COR-L47 (cell line): Measurements from ENCODE around the gene GABRB2.

Source experiments
- DNase-seq: peaks from one replicate; lab custom pipeline; 2025; lab: John Stamatoyannopoulos, UW

GABRB2 gene

GRCh38 chr5:161471211-161471950 lies 75.1 kb downstream of the GABRB2 start:
- DNase-seq = no peak

- no peak for DNase-seq
Measured at GRCh38 chr5:161467703-161468102, 78.8 kb downstream of the GABRB2 start.

GRCh38 chr5:161460741-161461140 lies 85.8 kb downstream of the GABRB2 start:
- no peak for DNase-seq

- DNase-seq = no peak
Measured at GRCh38 chr5:161446655-161447054, 99.9 kb downstream of the GABRB2 start.

- DNase-seq = no peak
Measured at GRCh38 chr5:161442471-161442870, 104.1 kb downstream of the GABRB2 start.

DNA sequence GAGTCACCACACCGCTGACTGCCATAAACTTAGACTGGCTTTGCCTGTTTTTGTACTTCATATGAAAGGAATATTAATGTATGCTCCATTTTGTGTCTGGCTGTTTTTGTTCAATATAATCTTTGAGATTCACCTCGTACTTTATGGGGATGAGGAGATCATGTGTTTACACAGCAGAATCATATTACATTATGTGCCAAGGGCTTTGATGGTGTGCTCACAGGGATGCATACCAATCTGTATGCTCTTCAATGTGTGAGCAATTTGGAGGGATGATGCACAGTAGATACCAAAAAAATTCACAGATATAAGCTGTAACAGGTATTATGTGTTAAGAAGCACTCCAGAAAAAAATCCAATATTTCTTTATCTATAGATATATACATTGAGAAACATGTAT lies 113.7 kb downstream of the GABRB2 start:
- no peak for DNase-seq

- no peak for DNase-seq
Measured at GRCh38 chr5:161431963-161432362, 114.6 kb downstream of the GABRB2 start.

DNA sequence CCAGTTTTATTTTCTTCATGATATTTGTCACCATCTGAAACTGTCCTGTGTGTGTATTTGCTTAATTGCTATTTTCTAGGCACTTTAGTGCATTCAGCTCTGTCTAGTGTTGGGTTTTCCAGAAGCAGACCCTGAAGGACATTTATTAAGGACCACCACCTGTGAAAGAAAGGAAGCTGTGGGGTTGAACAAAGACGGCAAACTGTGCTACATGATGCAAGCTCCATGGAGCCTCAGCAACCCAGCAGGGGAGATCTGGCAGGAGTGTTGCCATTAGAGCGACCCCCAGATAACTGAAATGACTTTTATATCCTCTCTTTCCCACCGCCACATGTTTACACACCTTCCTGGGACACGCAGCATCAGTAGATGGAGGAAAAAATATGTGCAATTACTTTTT lies 125.5 kb downstream of the GABRB2 start:
- DNase-seq = no peak

DNA sequence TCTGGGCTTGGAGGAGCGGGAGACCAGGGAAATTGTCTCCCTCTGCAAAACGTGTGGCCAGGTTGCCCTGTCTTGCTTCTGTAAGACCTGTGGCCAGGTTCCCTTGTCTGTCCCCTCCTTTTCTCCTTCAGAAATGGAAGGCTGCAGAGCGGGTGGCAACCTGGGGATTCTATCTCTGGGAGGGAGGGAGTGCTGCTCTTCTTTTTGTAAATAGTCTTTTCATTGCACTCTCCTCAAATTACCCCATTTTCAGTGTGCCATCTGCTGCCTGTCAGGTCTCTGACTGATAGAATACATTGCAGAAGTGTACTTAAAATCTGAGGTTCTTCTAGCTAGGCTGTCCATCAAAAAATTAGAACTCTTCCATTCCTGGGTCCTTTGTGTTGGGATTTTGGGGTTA lies 126.0 kb downstream of the GABRB2 start:
- DNase-seq = no peak

- no peak for DNase-seq
Measured at GRCh38 chr5:161414896-161415295, 131.6 kb downstream of the GABRB2 start.

DNA sequence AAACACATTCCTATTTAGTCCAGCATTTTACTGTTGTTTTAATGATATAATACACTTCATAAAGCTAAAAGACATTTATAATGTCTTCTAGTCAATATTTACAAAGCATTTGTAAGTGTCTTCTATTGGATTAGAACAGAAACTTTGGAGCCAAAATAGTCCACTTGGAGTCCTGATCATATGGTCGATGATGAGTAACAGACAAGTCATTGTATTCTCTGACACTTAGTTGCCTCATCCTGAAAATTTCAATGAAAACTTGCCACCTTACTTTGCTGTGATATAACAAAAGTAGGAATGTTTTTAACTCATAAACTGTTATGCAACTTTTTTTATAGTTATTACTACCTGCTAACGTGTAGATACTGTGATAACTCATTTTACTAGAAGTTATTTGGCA lies 132.5 kb downstream of the GABRB2 start:
- no peak for DNase-seq

DNA sequence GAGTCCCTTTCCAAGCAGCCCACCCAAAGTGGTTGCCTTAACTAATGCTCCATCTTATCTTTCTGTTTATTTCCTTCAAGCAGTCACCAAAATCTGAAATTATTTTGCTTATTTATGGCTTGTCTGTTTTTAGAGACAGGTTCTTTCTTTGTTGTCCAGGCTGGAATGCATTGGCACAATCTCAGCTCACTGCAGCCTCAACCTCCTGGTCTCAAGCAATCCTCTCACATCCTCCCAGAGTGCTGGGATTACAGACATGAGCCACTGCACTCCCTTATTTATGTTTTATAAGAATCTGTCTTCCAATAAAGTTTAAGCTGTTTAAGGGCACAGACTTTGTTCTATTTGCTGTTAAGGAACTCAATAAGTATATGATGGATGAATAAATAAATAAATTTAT lies 133.7 kb downstream of the GABRB2 start:
- DNase-seq = no peak

GRCh38 chr5:161411156-161411555 lies 135.4 kb downstream of the GABRB2 start:
- DNase-seq = no peak

GRCh38 chr5:161410640-161411039 lies 135.9 kb downstream of the GABRB2 start:
- DNase-seq = no peak

- DNase-seq = no peak
Measured at GRCh38 chr5:161409471-161409870, 137.1 kb downstream of the GABRB2 start.

GRCh38 chr5:161406880-161407279 lies 139.6 kb downstream of the GABRB2 start:
- no peak for DNase-seq

GRCh38 chr5:161403996-161404395 lies 142.5 kb downstream of the GABRB2 start:
- no peak for DNase-seq

GRCh38 chr5:161403121-161403520 lies 143.4 kb downstream of the GABRB2 start:
- DNase-seq = no peak

DNA sequence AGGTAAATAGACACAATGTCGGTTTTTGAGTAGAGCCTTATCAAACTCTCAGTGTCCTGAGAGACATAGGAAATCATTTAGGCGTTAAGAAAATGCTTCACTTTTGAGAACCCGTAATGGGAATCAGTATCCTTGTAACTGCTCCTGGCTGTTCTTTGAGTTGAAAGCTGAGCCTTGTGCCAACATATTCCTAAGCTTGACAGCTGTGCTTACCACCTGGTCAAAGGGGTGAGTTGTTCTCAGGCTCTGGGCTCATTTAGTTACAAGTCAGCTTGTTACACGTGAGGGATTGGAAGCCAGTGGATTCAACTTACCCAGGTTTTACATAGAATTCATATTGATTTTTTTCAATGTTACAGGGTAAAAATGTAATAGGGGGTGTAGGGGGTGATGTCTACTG lies 145.9 kb downstream of the GABRB2 start:
- DNase-seq = no peak

DNA sequence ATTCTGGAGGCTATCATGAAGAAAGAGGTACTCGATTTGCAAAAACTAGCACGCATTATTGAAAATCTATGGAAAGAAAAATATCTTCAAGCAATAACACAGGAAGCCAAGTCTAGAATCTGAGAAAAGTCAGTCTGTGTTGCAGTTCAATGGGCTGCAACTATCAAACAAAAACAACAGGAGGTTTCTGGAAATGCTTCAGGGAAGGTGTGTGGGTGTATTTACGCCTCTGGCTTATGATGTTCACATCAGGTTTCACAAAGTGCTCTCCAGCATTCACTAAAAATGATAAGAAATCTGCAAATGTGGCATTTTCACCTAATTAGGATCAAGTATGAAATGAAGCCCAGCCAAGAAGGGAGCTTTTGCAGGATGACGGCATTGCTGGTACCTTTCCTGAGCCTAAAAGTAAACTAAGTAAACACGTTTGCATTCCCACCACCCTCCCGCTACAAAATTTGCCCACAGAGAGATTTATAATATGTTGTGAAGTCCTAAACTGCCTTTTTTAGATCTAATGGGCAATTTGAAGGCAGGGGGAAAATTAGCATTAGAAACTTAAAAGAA lies 146.4 kb downstream of the GABRB2 start:
- no peak for DNase-seq

DNA sequence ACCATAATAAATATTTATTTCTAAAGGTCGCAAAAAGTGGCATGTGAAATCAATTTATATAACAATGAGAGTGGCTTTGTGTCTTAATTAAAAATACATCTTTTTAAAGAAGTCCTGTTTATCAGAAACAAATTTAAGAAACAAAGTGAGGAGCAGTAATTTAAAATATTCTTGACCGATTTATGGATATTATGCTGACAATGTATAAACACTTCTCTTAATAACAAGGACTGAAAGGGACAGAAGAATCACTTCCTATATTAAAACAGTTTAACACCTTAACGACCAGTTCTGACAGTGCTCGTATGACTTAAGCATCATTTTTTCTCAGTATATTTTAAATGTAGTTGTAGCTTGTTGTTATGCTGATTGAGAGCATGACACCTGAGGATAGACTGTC lies 149.1 kb downstream of the GABRB2 start:
- no peak for DNase-seq

DNA sequence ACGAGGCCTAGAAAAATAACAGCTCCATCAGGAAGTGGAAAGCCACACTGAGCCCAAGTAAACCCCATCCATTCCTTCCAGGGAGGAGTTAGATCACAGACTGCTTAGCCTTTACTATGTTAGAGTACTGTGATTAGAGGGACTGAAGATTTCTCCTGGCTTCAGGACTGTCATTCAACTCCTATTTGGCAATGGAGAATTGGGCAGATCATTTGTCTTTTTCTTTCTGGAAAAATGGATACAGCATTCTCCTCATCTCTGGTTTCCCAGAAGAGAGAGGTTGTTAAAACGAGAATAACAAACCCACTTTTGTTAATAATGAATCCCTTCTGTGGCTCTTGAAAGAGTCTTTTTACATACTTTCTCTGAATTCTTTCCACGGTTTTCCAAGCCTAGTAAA lies 150.4 kb downstream of the GABRB2 start:
- no peak for DNase-seq

GRCh38 chr5:161391724-161392123 lies 154.8 kb downstream of the GABRB2 start:
- no peak for DNase-seq

DNA sequence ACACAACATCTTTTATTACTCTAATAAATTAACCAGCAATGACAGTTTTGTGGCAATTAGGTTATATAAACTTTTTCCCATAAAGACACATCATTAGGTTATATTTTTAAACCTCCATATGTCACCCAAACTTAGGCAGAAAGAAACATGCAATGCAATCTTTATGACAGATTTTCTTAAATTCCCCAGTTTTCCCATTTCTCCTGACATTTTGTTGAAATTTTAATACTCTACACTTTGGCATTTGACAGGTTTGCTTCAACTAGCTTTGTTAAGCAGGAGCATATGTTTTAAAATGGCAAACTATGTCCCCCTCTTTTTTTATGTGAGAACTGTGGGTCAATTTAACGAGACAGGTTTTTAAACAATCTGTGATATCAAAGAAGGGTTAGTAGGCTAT lies 155.5 kb downstream of the GABRB2 start:
- no peak for DNase-seq
